Brain pericyte (primary cell): ENCODE measurements around the gene MMP23B.
"Not testable (repeated sequence)": the region's sequence is repeated elsewhere in the genome, so short reads cannot be mapped to it uniquely, and the experiment has no call there.

Experiments used
- DNase-seq: peaks from one replicate; pipeline ENCODE4 v3.0.0-alpha.2; 2012; ENCODE audit warnings: low read depth, low spot score

Gene MMP23B

DNA sequence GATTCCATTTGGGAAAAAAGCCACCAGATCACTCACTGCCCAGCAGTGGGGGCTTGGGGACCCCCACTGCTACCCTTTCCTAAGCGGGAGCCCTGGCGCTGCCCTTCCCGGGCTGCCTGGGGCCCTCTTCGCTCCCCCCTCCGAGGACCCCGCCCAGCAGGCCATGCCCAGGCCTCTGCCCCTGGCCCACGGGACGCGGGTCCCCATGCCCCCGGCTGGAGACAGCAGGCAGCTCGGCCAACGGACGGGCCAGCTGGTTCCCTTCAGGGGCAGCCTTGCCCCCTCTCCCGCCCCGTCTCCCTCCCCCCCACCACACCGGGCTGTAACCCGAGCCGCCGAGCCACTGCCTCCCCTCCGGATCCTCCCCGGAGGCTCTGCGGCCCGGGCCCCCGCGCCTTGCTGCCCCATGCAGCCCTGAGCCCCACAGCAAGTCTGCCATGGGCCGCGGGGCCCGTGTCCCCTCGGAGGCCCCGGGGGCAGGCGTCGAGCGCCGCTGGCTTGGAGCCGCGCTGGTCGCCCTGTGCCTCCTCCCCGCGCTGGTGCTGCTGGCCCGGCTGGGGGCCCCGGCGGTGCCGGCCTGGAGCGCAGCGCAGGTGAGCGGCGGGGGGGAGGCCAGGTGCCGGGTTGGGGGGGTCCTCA, at the start of gene MMP23B:
Gene MMP23B, plus strand, starts transcription at position 392 of the 639 bp plus-strand sequence. Its CDS starts 46 bp downstream, at position 438.
- DNase-seq: no peak

DNA sequence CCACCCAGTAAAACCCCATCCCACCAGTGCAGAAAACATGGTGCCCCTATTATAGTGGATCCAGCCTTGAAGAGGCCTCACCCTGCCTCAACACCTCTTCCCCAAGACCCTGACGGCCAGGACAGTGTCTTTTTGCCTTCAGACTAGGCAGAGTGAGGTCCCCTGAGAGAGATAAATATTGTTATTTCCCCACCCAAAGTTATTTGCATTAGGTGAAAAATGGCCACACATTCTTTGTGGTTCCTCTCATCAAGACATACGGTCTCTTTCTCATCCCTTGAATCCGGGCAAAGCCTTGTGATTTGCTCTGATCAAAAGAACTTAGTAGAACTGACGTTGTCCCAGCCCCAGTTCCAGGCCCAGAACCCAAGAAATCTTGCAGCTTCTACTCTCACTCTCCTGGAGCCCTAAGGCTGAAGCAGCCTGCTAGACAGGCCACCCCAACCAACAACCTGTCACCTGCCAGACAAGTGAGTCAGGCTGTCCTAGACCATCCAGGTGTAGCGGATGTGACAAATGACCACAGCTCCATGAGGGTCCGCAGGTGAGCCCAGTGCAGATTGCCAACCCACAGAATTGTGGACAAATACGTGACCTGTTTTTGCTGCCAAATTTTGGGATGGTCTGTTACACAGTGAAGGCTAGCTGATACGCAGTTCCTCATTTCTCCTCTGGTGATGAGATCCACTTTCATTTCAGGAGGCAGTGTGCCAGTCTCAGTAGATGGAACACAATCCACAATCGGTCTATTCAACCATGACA, 49.2 kb upstream of the MMP23B start:
- no peak for DNase-seq

DNA sequence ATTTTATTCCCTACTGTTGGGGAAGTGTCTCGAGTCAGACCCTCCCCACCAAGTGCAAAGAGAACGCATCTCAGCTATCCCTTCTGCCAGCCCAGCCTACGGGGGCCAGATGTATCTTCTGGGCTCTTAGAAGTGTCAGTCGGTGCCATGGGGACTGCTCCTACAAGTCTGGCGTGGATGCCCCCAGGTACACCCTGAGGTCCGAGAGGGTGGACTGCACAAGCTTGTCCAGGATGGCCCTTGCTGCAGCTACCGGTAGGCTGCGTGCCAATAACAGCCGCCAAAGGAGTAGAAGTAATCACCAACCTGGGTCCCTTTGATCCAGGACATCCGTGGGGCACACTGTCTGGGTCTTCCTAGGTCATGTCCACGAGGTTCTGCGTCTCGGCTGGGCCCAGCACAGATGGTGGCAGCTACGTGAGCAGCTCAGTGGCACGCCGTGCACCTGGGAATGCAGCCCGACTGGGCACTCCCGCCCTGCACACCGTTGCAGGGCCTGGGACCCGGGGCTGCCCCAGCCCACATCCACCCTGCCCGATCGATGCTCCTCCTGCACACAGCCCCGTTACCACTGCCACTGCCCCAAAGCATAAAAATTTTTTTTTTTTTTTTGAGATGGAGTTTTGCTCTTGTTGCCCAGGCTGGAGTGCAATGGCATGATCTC, 48.5 kb upstream of the MMP23B start:
- no peak for DNase-seq

DNA sequence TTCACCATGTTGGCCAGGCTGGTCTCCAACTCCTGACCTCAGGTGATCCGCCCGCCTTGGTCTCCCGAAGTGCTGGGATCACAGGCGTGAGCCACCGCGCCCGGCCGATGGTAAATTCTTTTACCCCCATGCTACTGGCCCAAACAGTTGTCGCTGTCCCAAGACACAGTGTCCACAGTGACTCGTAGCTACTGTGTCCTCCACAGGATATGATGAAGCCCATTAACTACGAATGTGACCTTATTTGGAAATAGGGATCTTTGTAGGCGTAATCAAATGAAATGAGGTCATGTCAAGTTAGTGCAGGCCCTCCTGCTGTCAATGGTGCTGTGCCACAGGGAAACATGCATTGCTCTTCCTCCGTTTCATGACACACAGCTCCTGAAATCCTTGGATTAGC, 40.5 kb upstream of the MMP23B start:
- no peak for DNase-seq

DNA sequence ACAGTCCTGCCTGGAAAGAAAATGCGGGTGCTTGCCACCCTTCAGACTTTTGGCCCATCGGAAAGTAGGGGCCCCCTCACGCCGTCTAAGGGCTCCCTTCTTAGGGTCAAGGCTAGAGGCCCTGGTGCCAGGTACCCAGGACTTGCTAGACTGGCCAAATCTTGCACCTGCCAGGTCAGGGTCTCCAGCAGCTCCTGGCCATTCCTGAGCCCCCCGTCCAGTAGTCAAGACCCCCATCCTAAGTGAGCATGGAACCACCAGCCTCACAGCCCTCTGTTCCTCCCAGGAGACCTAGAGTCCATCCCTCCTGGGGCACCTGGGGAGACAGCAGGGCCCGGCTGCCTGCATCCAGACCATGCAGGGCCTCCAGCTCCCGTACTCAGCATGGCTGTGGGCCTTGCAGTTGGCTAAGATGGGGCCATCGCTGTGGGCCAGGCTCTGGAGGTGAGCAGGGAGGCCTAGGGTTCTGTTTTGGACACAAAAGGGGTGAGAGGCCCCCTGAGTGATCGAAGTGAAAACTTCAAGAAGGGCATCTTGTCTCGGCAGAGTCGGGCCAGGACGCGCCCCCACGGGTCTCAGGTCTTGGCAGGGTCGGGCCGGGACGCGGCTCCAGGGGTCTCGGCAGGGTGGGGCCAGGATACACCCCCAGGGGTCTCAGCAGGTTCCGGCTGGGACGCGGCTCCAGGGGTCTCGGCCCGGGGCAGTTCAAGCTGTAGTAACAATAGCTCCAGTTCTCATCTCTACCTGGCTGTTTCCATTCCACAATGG, 38.0 kb upstream of the MMP23B start:
- DNase-seq: no peak

DNA sequence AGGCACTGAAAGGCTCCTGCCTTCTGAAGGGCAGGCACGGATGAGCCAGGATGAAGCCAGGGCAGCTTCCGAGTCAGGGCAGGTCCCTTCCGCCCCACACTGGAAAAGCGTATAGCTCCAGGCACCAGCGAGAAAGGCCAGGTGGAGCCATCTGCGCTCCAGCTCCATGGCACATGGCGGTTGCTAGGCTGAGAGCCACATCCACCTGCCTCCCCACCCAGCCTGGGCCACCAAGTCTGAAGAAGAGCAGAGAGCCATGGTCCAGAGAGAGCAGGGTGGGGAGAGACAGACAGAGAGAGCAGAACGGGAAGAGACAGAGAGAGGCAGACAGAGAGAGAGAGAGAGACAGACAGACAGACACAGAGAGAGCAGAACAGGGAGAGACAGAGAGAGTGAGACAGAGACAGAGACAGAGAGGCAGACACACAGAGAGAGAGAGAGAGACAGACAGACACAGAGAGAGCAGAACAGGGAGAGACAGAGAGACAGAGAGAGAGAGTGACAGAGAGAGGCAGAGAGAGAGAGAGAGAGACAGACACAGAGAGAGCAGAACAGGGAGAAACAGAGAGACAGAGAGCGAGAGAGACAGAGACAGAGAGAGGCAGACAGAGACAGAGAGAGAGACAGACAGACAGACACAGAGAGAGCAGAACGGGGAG, 37.2 kb upstream of the MMP23B start:
- no peak for DNase-seq

DNA sequence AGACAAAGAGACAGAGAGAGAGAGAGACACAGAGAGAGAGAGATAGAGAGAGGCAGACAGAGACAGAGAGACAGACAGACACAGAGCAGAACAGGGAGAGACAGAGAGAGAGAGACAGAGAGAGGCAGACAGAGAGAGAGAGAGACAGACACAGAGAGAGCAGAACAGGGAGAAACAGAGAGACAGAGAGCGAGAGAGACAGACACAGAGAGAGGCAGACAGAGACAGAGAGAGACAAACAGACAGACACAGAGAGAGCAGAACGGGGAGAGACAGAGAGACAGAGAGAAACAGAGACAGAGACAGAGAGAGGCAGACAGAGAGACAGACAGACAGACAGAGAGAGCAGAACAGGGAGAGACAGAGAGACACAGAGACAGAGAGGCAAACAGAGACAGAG, 36.6 kb upstream of the MMP23B start:
- not testable (repeated sequence) for DNase-seq

DNA sequence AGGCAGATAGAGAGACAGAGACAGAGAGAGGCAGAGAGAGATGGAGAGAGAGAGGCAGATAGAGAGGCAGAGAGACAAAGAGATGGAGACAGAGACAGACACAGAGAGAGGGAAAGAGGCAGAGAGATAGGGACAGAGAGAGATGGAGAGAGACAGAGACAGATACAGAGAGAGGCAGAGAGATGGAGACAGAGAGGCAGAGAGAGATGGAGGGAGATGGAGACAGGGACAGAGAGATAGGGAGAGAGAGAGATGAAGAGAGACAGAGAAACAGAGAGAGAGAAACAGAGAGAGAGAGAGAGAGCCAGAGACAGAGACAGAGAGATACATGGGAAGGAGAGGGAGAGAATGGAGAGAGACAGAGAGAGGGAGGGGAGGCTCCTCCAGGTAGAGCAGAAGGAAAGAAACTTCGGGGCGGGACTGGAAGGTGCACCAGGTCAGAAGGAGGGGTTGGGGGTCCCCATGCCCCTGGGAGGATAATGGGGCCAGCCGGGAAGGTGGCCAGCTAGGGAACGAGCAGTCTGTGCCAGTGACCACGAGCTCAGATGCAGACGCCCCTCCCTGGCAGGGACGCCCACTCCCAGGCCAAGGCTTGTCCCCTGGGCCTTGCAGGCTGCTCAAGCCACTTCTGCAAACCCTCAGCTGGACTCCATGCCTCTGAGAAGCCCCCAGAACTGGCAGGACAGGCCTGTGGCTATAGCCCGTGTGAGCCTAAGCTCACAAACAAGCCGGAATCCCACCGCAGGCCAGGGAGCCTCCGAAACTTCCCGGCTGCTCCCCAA, 35.3 kb upstream of the MMP23B start:
- DNase-seq: no peak

DNA sequence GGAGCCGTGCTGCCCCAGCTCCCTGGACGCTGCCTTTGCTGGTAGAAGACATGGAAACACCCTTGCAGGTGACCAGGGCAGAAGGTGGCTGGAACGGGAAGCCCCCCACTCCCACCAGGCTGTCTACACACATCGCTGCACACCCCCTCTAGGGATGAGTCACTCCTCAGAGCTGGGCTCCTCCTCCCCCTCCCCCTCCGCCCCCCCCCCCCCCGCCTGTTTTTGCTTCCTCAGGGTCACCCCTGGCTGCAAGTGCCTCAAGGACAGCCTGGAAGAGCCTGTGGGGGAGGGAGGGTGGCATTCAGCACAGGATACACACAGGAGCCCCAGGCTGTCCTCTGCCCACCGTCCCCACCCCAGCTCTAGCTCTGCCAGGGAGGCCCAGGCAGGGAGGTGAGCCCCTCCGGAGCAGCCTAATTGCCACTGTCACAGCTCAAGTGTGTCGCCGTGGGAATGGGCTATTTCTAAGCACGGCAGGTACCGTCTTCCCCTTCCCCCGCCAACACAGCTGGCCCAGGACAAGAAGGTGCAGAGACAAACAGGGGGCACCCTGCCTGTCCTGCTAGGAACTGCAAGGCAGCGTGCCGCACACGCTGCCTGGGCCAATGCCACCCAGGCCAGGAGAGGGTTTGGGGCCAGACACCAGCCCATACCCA, 34.6 kb upstream of the MMP23B start:
- no peak for DNase-seq

DNA sequence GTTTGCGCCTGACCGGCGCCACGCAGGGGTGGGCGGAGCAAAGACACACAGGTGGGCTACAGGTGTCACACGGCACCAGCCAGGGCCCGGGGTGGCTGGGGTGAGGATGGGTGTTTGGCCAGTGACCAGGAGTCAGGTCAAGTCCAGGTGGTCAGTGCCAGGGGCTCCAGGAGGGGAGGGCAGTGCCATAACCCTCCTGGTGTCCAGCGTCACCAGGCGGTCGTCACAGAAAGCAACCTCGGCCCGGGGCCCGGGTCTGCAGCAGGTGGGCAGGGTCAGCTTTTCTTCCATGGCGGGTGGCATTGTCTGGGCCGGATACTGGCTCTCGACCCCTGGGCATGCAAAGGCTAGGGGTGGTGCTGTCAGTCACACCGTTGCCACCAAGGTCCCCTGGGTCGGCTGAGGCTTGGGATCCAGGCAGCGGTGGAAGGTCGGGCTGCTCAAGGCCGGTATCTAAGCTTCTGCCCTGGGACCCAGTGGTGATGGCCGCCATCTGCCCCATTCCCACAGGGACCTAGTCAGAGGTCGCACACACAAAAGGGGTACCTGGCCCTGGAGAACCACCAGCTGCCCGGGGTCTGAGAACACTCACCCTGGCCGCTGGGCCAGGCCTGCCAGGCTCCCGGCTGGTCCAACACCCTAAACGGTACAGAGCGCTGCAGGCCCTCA, 33.8 kb upstream of the MMP23B start:
- no peak for DNase-seq

DNA sequence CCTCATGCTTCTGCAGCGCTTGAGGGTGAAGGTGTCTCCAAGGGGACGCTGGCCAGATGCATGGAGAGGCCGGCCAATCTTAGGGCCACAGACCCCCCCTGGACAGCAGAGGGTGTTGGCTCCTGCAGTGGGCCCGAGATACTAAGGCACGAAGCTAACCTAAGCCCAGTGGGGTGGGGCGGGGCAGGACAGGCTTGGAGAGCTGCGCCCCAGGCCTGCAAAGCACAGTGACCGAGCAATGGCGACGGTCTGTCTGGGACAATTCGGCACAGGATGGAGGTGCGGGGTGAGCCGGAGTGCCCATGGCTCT, 33.3 kb upstream of the MMP23B start:
- DNase-seq: no peak

DNA sequence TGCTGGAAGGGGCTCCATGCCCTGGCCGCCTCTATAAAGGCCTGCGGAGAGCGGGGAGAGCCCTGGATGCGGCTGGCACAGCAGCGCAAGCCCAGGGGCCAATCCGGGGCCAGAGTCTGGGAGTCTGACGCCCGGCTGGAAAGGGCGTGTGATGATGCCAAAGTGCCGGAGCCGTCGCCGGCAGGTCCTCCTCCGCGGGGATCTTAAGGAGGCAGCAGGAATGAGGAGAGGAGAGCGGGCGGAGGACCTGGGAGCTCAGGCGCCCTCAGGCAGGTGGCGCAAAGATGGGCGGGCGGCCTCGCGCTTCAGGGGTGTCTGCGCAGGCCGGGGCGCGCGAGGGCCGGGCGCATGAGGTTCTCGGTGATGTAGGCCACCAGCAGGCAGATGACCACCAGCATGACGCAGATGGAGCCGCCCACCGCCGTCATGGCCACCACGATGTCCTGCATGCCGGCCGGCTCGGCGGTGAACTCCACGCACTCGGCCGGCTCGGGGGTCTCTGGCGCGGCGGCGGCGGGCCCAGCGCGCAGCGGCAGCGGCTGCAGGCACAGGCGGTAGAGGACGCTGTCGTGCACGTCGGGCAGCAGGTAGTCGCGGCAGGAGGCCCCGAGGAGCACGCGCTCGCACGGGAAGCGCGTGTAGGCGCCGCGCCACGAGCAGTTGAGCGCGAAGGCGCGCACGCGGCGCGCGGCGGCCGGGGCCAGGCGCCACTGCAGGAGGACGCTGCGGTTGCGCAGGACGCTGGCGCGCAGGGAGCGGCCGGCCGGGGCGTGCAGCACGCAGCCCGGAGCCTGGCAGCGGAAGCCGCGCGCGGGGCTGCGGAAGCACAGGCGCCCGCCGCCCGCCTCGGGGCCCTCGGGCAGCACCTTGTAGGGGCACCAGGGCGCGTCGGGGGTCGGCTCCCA, 32.7 kb upstream of the MMP23B start:
- DNase-seq: no peak

DNA sequence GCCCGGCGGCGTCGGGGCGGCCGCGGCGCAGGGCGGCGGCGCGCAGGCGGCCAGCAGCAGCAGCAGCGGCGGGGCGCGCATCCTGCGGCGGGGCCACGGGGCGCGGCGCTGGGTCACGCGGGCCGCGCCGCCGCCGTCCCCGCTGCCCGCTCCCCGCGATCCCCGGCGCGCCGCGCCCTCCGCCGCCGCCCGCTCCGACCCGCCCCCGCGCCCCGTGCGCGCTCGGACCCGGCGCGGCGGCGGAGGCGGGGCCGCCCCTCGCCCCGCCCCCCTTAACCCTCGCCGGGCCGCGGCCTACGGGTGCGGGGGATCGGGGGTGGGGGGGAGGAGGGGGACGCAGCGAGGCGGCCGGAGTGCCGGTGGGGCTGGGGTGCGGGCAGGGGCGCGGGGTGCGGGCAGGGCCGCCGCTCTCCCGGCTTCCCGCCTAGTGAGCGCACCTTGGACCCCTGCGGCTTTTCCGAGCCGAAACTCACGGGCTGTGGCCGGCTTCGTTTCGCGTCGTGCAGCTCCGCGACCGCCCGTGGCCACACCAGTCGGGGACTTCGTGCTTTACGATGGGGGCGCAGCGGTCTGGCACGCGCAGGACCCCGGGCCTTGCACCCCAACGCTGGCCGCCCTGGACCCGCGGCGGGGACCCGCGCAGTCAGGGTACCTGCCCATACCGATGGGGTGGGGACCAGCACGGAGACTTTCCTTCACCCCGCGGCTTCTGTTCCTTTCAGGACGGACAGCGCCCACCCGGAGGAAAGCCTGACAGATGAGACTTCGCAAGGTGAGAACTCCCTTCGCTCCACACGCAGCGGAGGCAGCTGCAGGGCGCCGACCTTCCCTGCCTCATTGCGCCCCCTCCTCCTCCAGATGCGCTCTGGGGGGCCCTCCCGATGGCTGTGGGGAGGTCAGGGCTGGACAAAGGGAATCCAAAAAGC, 31.8 kb upstream of the MMP23B start, which contains the start of gene FNDC10:
Gene FNDC10, minus strand, starts transcription at position 201 of the 926 bp plus-strand sequence. Its CDS starts 120 bp downstream, at position 81.
- no peak for DNase-seq

DNA sequence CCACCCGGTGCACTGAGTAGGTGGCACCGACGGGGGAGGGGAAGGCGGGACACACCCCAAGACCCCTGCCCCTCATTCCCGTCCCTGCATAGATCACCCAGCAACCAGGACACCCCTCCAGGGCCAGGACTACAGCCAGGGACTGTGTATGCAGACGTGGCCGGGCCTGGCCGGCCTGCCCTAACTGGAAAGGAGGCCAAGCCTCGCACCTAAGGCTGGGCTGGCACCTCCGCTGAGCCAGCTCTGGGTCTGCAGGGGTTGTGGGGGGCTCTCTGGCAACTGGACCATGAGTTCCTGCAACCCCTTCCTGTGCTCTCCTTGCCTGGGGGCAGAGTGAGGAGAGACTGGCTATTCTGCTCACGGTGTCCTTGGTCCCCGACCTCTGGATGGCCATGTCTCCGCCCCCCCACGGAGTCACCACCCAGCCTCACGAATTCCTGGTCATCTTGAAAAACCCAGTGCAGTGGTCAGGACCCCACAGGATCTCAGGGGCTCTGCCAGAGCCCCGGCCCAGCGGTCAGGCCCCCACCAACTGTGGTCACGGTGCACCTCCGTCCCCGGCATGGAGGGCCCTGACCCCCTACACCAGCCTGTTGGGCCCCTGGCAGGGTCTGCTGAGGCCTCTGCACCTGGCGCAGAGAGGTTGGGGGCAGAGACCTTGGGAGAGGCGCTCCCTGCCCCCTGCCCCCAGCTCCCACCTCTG, 31.0 kb upstream of the MMP23B start:
- DNase-seq: no peak

DNA sequence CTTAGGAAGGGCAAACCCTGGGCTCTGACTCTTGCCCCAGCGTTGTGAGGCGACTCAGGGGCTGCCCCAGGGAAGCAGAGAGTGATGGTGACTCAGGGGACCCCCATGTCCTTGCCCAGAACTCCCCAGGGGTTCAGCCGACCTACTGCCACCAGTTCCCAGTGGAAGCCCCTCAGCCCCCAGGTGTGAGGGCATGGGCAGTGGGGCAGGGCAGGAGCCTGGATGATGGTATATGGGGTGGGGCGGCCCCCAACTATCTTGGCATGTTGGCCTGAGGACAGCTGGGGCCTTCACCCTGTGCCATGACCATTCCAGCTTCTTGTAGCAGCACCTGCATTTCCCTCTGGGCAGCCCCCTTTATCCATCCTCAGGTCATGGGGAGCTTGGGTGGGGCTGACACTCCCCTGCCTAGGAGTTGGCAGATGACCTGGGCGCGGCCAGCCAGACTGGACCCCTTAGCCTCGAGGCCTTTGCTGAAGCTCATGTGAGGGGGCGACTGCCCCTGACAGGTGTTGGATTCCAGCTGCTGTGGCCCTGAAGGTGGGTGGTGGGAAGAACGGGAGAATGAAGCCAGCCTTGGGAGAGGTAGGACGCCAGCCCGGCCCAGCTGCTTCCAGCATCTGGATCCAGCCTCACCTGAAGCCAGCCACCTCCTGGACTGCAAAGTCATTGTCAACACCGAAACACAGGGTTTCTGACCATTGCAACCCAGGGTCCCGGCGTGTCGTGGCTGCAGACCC, 30.2 kb upstream of the MMP23B start:
- DNase-seq: no peak

DNA sequence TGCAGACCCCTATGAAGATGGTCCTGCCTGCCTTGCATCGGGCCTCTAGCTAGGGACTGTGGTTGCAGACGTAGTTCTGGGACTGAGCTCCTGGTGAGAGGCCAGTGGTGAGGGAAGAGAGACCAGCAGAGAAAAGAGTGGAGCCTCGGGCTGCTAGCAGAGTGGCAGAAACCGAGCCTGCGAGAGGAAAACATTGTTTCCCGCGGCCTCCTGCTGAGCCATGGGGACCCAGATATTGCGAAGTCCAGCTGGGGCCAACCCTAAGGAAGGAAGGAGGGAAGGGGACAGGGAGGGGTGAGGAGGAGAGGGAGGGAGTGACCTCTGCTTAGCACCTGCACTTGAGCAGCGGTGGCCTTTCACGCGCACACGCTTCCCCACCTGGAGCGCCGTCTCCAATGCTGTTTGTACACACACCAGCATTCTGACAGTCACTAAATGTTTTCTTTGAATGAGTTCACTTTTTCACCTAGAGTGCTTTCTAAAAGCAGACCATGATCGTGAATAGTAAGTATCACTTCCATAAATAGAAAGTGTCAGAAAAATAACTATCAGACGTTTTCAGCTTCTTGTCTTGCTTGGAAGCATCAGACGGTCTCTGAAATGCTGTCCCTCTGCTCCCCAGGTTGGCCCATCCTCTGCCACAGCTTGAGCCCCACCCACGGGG, 29.5 kb upstream of the MMP23B start:
- DNase-seq: no peak
